HK-2 (cell line): ENCODE results near the gene DSPP.

Source experiments
- DNase-seq: peaks from one replicate; pipeline ENCODE4 v3.0.0-alpha.2; 2018; ENCODE audit not compliant: unreplicated experiment

DSPP gene

DNA sequence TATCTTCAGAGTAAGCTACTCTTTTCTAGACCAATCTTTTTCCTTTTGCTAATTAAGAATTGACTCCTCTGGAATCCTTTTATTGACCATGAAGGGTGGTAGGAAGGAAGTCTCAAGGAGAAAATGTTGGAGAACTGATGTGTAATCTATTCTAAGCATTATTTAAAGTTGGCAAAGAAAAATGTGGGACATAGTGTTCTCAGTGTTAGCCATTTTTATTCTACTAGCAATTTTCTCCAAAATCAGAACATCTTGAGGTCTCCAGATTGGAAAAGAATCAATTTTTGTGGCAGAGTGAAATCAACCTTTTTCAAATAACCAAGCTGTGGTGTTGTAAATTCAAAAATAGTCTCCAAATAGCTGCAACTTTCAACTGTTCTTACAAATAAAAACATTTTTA is 23.3 kb downstream of the DSPP start:
- DNase-seq, result no peak

DNA sequence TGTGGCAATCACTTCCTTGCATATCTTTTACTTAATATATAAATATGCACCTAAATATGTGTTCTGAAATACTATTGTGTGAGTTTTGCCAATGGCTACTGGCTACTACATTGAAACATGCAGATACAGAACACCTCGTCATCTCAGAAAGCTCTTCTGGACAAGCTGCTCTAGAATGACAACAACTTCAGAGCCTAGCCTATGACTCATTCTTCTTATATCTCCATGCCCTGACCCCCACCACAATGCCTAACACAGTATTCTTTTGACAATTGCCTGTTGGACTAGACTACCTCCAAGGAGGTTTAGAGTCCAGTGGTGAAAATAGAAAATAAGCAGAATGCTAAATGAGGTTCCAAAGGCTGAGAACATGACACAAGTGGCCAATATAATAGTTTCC is 24.1 kb downstream of the DSPP start:
- no peak for DNase-seq

DNA sequence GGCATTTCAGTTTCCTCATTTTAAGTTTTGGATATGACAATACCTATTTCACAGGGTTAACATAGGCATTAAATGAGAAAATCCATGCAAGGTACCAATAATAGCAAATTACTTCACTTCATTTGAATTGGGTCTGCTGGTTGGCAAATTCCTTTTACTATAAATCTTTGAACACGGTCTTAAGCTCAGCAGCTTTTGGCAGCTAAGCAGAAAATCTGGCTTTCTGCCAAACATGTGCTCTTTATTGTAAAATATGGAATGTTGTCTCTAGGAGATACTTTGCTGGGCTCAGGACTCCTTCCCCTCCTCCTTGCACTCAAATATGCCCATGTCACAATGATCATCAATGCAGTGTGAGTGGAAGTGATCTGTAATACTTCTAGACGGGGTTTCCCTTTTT is 24.9 kb downstream of the DSPP start:
- DNase-seq, result no peak

DNA sequence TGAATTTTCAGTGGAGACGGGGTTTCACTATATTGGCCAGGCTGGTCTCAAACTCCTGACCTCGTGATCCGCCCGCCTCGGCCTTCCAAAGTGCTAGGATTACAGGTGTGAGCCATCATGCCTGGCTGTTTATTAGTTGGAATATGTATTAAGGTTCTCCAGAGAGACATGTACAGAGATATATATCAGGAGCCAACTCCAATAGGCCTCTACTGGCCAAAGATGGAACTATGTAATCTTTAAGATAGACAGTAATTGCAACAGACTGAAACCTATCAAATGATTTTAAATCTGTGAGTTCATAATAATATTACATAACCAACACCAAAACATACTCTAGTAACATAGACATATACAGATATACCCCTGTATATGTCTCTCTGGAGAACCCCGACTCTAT is 36.0 kb downstream of the DSPP start:
- DNase-seq, result no peak

DNA sequence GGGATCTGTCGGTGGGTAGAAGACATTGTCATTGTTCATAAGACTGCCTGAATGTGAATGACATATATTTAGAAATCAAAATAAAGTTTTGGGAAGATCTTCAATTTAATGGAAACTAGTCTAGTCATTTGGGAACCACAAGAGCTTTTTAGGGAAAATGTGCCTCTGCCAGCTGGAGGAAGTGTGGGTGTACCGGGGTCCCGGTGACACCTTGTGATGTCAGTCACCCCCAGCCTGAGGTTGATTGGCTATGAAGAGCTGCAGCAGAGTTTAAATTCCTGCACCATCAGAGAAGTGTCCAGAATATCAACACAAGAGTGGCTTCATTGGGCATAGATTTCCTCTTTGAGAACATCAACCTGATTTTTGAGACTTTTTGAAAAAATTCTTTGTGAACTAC is 41.7 kb downstream of the DSPP start, which contains the start of gene DMP1:
Gene DMP1 (plus strand): TSS at position 301 of the 400 bp plus-strand sequence. CDS start 6,213 bp downstream, outside the sequence.
- no peak for DNase-seq

DNA sequence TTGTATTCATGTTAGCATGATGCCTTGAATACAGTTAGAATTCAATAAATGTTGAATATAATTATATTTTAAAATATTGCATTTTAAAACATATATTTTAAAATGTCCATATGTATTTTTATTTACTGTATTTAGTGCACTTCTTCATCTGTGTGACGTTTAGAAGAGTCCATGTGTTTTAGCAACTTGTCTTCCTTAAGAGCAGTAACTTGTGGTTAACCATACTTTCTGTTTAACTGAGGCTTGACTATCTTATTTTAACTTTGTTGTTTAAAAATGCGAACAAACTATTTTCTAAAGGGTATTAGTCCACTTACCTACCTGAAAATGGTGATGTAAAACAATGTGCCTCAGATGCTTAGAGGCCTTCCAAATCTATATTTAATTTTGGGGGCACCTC is 42.6 kb downstream of the DSPP start:
- no peak for DNase-seq

DNA sequence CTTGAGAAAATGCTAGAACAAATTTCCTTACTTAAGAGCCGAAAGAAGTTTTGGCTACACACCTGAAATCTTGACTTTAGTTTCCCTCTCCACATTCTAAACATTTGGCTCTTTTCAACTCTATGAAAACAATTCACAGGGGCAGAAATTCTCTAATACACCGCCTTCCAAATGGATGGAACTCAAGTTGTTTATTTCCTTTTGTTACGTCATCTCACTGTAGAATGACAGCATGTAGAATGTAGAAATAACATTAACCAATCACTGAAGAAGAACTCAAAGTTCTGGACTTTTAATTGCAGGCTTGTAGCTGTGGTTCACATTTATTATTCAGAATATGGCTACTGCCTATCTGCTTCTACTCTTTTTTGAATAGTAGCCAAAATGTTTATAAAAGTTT is 43.6 kb downstream of the DSPP start:
- no peak for DNase-seq

DNA sequence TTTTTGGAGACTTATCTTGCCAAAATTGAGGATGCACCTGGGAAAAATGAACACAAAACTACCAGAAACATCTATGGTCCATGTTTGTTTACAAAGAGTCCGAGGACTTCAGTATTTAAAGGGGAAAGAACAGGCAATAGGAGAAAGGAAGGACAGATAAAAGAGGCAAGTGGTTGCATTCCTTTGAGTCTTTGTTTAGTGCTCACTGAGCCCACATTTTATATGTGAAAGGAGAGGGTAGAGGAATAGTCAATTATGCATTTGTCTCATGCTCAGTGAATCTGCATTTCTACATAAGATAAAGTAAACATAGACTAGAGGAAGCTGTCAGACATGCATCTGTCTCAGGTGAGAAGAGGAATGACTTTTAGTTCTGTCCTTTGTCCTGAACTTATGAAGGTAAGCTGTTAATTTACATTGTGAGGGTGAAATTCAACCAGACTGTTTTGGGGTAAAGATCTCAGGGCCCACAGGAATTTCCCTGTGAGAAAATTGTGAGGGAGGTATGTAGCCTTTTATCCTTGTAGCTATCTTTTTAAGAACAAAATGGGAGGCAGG is 46.2 kb downstream of the DSPP start:
- DNase-seq, result no peak

DNA sequence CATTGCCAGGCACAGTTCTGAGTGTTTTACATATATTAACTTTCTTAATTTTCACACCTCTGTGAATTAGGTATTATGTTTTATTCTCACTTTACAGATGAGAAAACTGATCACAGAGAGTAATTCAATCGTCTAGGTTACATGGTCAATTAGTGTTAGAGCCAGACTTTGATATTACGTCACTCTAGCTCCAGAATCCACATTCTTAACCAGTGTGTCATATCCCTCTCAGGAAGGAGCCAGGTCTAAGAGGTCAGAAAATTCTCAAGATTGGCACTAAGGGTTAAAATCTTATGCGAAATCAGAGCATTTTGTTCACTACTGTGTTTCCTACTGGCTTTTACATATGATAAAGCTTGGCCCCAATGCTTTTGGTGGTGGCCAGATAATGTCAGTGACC is 49.2 kb downstream of the DSPP start:
- DNase-seq, result peak; percentile 18

DNA sequence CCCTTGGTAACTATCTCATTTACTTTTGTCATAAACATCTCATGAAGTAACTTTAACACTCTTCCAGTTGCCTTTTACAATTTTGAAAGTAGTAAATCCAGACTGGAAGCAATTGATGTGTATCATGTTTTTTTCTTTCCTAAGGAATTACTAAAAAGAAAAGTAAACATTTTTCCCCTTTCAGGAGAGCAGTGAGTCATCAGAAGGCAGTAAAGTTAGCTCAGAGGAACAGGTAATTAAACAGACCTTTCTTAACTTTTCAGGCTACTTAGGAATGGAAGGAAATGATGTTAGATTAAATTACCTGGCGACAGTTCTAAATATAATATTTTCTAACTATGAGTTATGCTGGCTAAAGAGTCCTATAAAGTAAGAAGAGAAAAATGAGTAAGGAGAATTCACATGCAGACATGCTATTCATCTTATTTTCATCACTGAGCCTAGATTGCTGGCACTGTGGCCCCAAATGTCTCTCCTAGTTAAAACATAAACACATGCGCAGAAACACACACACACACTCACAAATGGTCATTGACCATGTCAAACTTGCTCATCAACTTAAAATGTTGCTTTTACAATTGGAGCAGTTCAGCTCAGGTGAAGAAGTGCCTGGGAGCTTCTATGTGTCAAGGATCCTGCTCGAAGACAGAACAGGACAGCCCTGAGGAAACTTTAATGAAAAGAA is 51.1 kb downstream of the DSPP start:
- no peak for DNase-seq

DNA sequence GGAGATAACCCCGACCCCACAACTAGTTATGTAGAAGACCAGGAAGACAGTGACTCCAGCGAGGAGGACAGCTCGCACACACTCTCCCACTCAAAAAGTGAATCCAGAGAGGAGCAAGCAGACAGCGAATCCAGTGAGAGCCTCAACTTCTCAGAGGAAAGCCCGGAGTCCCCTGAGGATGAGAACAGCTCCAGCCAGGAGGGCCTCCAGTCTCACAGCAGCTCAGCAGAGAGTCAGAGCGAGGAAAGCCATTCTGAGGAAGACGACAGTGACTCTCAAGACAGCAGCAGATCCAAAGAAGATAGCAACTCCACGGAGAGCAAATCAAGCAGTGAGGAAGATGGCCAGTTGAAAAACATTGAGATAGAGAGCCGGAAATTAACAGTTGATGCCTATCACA is 54.5 kb downstream of the DSPP start:
- DNase-seq, result no peak
